ENCODE measurements around the gene ERC1.
"Not testable (repeated sequence)": the region's sequence is repeated elsewhere in the genome, so short reads cannot be mapped to it uniquely, and the experiment has no call there.

The ERC1 gene

DNA sequence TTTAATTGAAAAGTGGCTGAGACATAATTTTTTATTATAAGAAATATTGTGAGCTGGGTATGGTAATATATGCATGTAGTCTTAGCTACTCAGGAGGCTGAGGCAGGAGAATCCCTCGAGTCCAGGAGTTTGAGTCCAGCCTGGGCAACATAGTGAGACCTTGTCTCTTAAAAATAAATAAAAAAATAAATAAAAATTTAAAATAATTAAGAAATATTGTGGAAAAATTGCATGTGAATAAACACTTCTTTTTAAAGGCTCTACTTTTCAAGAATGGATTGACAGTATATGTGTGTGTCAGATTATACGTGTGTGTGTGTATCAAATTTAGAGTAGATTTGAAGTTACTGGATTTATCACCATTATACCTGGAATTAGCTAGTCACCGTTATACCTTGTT is 43.2 kb downstream of the ERC1 start:
- DNase-seq: no peak

DNA sequence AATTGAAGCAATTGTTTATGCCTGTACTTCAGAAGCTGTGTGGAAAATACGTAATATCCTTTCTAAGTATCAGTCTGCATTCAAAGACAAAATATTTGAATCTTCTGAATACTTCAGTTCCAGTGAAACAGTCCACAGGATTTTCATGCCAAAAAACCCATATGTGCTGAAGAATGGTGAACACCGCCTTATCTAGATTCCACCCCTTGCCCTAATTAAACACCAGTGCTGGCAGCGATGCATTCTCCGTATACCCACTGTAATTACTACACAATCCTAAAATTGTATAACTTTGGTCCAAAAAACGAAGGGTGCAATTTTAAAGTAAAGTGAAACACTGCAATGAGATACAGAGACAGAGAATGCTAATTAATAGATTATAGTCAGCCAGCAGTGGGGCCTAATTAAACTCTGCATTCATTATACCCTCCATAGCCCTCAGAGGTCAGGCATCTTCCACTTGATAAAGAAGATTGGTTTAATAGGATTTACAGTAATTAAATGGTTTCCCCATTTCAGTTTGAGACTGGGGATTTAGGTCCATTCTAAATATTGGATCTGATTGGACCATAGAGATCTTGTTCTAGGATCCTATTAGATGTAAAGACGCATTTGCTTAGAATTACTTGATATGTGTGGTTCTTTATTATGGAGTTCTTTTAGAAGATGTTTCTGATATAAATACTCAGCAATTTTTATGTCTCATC is 43.9 kb downstream of the ERC1 start:
- DNase-seq: no peak

DNA sequence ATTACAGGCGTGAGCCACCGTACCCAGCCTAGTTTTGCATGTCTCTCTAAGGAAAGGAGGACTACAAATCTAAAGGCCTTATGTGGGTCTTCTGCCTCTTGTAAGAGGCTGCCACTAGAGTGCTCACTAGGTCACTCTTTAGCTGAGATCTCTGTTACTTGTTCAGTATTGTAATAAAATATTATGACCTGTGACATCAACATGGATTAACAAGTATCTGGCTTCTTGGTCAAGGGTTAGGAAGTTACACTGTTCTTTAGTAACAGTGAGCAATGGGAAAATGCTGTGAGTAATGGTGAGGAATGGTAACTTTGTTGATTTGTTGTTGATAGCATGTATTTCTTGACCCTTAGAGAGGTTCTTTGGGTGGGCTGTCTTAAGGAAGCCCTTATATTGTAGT is 50.5 kb downstream of the ERC1 start:
- no peak for DNase-seq

DNA sequence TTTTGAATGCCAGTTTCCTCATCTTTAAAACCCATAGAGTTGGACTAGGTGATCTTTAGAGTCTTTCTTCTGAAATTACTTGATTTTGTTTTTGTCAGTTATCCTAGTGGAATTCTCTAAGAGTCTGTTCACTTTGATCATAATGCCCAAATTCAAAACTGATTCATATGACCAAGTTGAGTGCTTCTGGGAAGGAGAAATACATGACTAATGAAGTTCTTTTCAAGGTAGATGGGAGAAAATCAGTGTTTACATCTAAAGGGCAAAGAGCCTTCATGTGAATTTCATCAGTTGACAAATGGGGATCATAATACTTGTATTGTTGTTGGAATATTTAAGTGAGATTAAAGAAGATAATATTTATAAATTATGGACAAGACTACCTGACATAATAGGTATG is 53.2 kb downstream of the ERC1 start:
- DNase-seq: no peak

DNA sequence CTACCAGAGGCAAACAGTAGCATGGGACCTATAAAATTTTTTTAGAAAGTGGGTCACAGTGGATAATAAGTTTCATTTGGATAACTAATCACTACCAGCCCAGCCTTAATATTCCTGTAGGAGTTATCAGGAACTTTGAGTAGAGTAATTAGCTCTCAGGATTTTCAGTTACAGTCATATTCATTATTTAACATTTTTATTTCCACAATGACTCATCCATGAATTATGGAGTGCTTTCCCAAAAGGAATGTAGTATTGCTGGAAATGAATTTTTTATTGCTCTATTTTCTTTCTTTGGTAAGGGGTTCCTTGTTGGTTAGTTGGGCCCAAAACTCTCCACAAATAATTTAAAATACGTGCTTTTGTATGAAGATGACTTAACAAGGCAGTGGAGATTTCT is 53.7 kb downstream of the ERC1 start:
- DNase-seq: no peak

DNA sequence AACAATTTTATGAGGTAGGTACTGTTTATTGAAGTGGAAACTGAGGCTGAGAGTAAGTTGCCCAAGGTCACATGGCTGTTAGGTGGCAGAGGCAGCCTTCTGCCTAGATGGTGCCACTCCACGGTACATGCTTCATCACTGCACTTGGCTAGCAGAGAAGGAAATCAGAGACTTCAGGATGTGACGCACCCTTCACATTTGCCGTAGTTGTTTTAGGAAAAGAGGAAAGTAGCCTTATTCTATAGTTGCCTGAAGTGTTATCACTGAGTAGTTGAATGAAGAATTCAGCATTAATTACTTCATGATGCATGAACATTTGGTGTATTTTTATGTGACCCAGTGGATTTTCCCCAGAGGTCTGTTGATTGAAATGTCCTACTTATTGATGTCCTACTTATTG is 55.7 kb downstream of the ERC1 start:
- DNase-seq: no peak

DNA sequence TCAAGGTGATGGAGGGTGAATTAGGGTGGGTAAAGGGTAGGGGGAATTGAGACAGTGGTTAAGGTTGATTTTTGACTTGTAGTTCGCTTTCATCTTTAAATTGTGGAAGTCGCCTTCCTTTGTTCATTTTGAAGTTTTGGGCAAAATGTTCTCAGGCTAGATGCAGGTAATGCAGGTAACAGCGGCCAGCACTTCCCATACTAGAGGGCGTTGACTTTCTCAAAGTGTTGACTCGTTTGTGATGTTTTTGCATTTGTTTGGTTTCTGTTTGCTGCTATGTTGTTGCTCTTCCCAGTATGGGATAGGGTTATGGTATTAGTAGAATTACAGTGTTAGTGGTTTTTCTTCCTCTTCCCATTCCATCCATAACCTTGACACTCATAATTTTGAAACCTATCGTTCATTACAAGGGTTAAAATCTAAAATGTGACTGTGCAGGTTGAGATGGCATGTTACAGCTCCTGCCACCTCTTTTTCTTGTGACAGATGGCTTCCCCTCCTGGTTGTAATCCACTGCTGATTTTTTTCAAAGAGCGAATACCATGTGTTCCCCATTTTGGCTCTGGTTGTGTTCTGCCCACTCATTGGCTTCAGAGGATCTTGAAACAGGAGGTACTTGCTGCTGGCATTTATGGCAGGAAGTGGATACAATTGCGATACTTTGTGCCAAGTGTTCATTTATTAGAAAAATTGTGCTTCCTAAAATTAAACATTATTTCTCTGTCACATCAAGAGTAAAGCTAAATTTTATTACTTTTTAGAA is 57.1 kb downstream of the ERC1 start:
- DNase-seq: peak; percentile 36 to 56

DNA sequence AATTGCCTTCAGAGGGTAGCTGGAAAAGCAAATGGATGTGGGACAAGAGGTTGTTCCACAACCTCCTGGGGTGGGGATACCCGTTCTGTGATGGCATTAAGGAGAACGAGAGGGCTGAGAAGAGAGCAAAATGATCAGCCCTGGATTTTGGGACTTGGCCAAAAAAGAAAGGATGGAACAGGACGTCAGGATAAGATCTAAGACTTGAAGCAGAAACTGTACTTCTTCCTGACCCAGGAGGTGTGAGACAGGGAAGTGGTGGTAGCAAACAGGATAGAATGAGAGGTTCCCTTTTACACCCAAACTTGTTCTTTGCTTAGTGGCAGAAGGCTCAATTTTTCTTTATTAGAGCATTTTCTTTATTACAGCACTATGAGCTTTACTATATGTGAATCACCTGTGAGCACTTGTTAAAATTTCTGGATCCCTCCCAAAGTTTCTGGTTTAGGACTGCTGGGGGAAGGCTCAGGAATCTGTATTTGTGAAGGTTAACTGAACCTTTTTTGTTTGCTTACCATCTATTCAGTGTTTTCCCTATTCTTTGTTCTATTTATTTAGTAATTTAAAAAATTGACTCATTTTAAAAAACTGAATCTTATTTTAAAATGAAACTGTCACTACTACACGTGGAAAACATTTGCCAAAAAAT is 59.2 kb downstream of the ERC1 start:
- peak in 1 of 2 experiments; percentile 12 for DNase-seq

DNA sequence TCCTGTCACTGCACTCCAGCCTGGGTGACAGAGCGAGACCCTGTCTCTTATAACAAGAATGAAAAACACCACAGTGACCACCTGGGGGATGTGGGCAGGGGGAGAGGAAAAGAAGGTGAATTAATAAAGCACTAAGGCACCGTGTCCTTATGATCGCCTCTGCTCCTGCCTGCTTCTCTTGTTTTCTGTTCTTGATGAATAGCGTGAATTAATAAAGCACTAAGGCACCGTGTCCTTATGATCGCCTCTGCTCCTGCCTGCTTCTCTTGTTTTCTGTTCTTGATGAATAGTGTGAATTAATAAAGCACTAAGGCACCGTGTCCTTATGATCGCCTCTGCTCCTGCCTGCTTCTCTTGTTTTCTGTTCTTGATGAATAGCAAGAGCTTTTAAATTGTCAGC is 60.6 kb downstream of the ERC1 start:
- not testable (repeated sequence) for DNase-seq

DNA sequence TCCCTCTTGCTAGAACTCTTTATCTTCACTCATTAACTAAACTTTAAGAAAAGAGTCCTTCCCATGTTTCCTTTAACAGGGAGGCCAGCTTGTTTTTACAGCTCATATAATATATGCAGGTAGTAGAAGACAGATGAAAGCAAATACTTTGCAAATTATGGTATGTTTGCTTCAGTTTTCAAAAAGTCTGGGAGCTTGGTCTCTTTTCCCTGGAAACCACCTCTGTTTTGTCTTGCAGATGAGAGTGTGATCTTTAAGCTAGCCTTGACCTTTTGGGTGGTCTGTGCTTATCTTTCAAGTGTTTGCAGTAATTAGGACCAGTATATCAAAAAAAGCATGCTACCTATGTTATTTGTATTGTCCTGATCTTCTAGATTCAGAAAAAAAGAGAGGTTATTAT is 62.7 kb downstream of the ERC1 start:
- no peak for DNase-seq

DNA sequence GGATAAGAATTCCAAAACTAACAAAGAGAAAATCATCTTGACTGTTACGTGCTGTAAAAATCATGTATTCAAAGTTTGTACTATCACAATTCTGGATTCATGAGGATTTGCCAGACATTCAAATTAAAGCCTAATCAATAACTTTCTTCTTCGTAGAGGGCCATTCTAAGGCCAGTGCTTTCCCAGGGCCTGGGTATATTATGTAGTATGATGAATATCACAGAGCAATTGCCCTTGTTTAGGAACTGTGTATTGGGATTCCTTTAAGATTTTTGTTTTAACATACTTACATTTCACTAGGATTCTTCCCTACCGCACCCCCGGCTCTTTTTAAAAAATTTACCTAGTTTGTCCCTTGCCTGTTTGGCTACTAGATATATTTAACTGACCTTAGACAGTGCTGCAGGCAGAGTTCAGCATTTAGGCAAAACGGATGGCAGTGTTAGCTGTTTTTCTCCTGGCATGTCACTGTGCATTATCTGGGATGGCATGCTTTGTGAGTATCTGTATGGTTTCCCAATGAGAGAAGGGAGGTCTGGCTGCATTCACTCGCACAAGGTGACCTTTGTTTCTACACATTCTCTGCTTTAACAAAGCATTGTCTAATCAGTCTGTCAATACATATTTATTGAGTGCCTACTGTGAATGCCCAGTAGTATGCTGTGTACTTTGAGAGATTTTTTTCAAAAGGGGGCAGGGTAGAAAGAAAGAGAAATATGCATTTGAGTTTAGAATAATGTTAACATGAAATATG is 63.3 kb downstream of the ERC1 start:
- peak; percentile 26 to 57 for DNase-seq

DNA sequence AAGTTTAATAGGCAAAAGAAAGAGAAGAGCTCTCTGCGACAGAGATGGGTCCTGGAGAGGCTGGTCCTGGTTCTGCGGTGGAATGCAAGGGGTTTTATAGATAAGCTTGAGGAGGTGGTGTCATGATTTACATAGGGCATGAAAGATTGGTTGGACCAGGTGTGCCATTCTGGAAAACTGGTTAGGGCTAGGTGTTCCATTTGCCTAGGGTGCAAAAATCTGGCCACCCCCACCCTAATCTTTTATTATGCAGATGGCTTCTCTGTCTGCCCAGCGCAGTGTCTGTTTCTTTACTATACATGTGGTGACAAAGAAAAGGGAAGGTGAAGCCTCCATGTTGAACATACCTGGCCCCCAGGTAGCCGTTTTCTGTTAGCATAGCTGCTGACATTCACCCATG is 65.4 kb downstream of the ERC1 start:
- peak; percentile 39 to 45 for DNase-seq

DNA sequence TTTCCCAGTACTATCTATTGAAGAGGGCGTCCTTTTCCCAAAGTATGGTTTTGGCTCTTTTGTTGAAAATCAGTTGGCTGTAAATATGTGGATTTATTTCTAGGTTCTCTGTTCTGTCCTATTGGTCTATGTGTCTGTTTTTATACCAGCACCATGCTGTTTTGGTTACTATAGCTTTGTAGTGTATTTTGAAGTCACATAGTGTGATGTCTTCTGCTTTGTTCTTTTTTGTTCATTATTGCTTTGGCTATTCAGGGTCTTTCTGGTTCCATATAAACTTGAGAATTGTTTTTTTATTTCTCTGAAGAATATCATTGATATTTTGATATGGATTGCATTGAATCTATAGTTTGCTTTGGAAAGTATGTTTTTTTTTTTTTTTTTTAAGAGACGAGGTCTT is 67.4 kb downstream of the ERC1 start:
- no peak for DNase-seq

DNA sequence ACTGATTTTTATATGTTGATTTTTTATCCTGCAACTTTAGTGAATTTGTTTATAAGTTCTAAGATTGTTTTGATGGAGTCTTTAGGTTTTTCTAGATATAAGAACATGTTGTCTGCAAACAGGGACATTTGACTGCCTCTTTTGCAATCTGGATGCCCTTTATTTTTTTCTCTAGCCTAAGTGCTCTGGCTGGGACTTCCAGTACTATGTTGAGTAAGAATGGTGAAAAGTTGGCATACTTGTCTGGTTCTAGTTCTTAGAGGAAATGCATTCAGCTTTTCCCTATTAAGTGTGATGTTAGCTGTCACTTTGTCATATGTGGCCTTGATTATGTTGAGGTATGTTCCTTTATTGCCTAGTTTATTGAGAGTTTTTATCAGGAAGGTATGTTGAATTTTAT is 68.1 kb downstream of the ERC1 start:
- no peak for DNase-seq

DNA sequence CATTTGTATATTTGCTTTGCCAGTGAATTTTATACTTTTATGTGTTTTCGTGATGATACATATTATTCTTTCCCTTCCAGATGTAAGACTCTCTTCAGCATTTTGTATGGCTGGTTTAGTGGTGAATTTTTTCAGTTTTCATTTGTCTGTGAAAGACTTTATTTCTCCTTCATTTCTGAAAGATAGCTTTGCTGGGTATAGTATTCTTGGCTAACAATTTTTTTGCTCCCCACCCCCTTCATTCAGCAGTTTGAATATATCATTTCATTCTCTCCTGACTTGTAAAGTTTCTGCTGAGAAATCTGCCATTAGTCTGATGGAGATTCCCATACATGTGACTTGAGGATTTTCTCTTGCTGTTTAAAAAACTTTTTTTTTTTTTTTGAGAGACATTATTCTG is 72.8 kb downstream of the ERC1 start:
- DNase-seq: no peak

DNA sequence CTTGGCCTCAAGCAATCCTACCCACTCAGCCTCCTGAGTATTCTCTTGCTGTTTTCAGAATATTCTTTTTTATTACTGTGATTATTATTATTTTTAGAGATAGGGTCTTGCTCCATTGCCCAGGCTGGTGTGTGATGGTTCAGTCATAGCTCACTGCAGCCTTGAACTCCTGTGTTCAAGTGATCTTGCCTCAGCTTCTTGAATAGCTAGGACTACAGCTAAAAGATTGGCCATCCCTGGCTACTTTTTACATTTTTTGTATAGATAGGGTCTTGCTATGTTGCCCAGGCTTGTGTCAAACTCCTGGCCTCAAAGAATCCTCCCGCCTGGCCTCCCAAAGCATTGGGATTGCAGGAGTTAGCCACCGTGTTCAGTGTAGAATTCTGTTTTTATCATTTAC is 73.3 kb downstream of the ERC1 start:
- no peak for DNase-seq

DNA sequence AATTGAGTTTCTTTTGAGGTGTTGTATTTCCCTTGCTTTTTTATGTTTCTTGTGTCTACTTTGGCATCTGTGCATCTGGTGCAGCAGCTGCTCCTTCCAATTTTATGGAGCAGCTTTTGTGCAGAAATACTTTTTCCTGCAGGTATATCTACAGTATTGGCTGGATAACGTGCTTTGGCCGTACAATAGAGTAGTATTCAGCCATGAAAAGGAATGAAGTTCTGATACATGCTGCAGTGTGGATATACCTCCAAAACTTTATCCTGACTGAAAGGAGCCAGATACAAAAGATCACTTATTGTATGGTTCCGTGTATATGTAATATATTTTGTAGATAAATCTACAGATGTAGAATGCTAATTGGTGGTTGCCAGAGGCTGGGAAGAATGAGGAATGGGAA is 74.6 kb downstream of the ERC1 start:
- no peak for DNase-seq

DNA sequence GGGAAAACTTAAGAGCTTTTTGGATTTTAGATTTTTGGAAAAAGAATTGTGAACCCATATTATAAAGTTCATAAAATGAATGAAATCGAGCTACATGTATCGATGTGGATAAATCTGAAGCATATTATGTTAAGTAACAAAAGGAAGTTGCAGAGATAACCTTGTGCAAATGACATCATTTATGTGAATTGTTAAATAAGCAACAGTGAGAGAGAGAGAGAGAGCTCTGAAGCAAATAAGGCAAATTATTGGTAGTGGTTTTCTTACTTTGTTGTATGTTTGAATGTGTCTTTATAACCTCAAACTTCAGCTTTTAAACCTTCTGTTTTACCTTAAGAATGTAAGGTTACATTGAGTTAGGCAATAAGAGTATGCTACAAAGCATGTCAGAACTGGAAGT is 78.8 kb downstream of the ERC1 start:
- DNase-seq: no peak

DNA sequence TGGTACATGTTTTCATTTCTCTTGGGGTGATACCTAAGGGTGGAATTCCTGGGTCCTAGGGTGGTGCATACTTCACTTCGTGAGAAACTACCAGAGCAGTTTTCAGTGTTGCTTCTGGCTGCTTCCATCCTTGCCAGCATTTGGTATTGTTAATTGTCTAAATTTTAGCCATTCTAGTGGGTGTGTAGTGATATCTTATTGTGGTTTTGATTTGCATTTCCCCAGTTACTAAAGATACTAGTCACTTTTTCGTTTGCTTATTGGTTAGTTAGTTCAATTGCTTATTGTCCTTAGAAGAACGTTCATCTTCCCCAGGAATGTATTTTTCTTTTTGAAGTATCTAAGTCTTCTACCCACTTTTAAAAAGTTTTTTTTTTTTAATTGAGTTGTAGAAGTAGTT is 80.2 kb downstream of the ERC1 start:
- DNase-seq: no peak

DNA sequence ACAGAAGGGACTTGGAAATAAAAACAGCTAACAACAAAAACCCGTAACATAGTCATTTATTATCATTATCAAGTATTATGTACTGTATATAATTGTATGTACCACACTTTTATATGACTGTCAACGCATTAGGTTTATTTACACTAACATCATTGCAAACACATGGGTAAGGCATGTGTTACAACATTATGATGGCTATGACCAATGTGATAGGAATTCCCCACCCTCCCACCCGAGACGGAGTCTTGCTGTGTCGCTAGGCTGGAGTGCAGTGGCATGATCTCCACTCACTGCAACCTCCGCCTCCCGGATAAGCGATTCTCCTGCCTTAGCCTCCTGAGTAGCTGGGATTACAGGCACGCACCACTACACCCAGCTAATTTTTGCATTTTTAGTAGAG is 82.6 kb downstream of the ERC1 start:
- DNase-seq: no peak

DNA sequence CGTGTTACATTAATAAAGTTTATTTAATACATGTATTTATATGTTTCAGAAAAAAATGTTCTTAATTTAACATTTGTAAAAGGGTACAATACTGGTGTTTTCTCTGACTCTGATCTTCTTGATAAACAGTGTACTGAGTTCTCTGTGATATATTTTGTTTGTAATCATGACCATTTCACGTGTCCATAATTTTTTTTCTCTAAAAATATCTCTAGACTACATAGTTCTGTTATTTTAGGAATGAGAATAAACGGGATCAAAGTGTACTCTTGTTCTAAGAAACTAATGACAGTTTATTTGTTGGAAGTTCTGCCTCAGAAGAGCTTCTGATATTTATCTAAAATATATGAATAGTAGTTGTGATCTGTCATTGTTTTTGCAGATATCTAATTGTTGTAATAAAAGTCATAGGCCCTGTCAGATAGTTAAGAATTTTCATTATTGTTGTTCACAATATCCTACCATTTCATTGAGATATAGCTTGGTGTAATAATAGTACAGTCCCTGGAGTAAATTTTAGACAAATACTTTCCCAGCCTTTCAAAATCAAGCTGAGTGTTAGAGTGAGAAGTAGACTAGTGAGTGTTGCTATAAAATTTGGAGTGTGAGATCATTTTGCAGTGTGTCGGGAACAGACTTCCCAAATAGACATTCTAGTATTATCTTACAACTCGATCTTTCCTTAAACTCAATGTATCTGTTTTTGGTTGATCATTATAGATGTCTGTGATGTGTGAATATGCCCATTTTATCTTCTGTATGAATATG is 86.2 kb downstream of the ERC1 start:
- DNase-seq: no peak

DNA sequence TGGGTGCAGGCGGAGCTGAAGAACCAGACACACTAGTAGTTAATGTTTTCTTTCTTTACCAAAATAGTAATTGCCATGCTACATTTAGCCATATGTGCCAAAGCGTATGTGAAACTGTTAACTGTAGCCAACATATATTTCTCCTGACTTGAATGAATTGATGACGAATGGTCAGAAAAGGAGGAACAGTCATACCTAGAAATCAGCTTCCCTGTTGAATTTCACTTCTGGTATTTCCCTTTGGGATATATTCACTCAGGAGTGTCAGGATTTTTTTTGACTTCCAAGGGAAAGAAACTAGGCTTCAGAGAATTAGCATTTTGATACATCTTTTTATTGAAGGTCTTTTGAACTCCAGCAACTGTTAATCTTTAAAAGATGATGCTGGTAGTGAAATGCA is 87.0 kb downstream of the ERC1 start:
- no peak for DNase-seq

Data from NCI-H2081 (cell line).